IMR-90 (cell line): ENCODE data around the gene SPRED3. TPM values are rescaled to one million over a fixed set of nuclear protein-coding genes. Genes with fewer than 3 reads are reported as not detected.

ENCODE experiments used
- ATAC-seq: fragments of 200-7000 bp; cut with Tn5 transposase; 2 replicates; pipeline ENCODE4 v1.9.1; 2020; ENCODE audit warnings: low read depth, mild to moderate bottlenecking, moderate library complexity
- BruUV-seq: library from RNA; stranded (reverse); fragments of 400-500 nt; replicated peaks from 2 replicates; lab custom pipeline; 2021; lab: Mats Ljungman, UMichigan
- CTCF ChIA-PET: fragments of 300-600 bp; formaldehyde crosslinking; extraction: SDS; loops from one replicate; lab custom pipeline; 2021; ENCODE audit warnings: antibody characterized with exemption; lab: Yijun Ruan, JAX
- POLR2A ChIA-PET: fragments of 300-600 bp; sonication (Branson Sonifier 250); formaldehyde crosslinking; loops from one replicate; lab custom pipeline; 2022; ENCODE audit warnings: antibody characterized with exemption; ENCODE audit not compliant: unreplicated experiment; lab: Charles Lee
- DNase-seq: peaks from one replicate; pipeline ENCODE4 v3.0.0; 2013
- H2AFZ ChIP-seq: replicated peaks from 2 replicates; pipeline ENCODE3; 2013; ENCODE audit warnings: low read length, mild to moderate bottlenecking; ENCODE audit not compliant: poor library complexity
- H2AK5ac ChIP-seq: 2 replicates; pipeline ENCODE4 v1.6.1; 2013; ENCODE audit warnings: low read depth, low read length, inconsistent platforms
- H2AK9ac ChIP-seq: replicated peaks from 2 replicates; pipeline ENCODE3; 2013; ENCODE audit warnings: mild to moderate bottlenecking, low read depth, low read length, moderate library complexity; ENCODE audit not compliant: poor library complexity
- H2BK120ac ChIP-seq: 2 replicates; pipeline ENCODE4 v1.6.1; 2013; ENCODE audit warnings: low read depth, low read length, inconsistent platforms
- H2BK15ac ChIP-seq: 3 replicates; pipeline ENCODE4 v1.6.1; 2013; ENCODE audit warnings: low read depth, low read length, inconsistent platforms
- H2BK20ac ChIP-seq: 2 replicates; pipeline ENCODE4 v1.6.1; 2013; ENCODE audit warnings: low read depth, mild to moderate bottlenecking, inconsistent platforms, low read length, moderate library complexity
- H2BK5ac ChIP-seq: 2 replicates; pipeline ENCODE4 v1.6.1; 2013; ENCODE audit warnings: mild to moderate bottlenecking, low read depth, low read length, inconsistent platforms; ENCODE audit not compliant: poor library complexity, severe bottlenecking
- H3K14ac ChIP-seq: replicated peaks from 2 replicates; pipeline ENCODE4 v1.6.1; 2013; ENCODE audit warnings: low read depth, low read length, inconsistent platforms
- H3K18ac ChIP-seq: 2 replicates; pipeline ENCODE4 v1.6.1; 2013; ENCODE audit warnings: low read depth, low read length, control low read depth
- H3K23ac ChIP-seq: 2 replicates; pipeline ENCODE4 v1.6.1; 2013; ENCODE audit warnings: low read depth, low read length, inconsistent platforms
- H3K27ac ChIP-seq: 2 replicates; pipeline ENCODE4 v1.5.1; 2013; ENCODE audit warnings: mild to moderate bottlenecking, control low read depth, low read length; ENCODE audit not compliant: insufficient read depth
- H3K27me3 ChIP-seq: 2 replicates; pipeline ENCODE4 v1.6.1; 2013; ENCODE audit warnings: low read length; ENCODE audit not compliant: control insufficient read depth, insufficient read depth
- H3K36me3 ChIP-seq: 2 replicates; pipeline ENCODE4 v1.6.1; 2013; ENCODE audit warnings: low read length, mixed read lengths; ENCODE audit not compliant: control insufficient read depth, insufficient read depth
- H3K4ac ChIP-seq: 2 replicates; pipeline ENCODE4 v1.6.1; 2013; ENCODE audit warnings: low read depth, low read length, inconsistent platforms
- H3K4me1 ChIP-seq: 2 replicates; pipeline ENCODE4 v1.6.1; 2013; ENCODE audit warnings: low read length, mixed read lengths; ENCODE audit not compliant: control insufficient read depth, insufficient read depth
- H3K4me2 ChIP-seq: 2 replicates; pipeline ENCODE4 v1.6.1; 2013; ENCODE audit warnings: low read depth, mild to moderate bottlenecking, control low read depth, low read length, moderate library complexity
- H3K4me3 ChIP-seq: 2 replicates; pipeline ENCODE4 v1.5.1; 2013; ENCODE audit warnings: low read depth, mild to moderate bottlenecking, control low read depth, low read length, moderate library complexity; ENCODE audit not compliant: insufficient read depth
- H3K56ac ChIP-seq: 2 replicates; pipeline ENCODE4 v1.6.1; 2013; ENCODE audit warnings: low read length, inconsistent platforms; ENCODE audit not compliant: insufficient read depth; ENCODE audit errors: extremely low read depth
- H3K79me1 ChIP-seq, 2 experiments: 2 replicates each; pipeline ENCODE4 v1.6.1; 2013; ENCODE audit warnings: low read length in 2 of 2, inconsistent platforms in 1 of 2, low read depth in 1 of 2
- H3K9ac ChIP-seq: 2 replicates; pipeline ENCODE4 v1.6.1; 2013; ENCODE audit warnings: low read depth, low read length, control low read depth
- H3K9me1 ChIP-seq: 2 replicates; pipeline ENCODE4 v1.6.1; 2013; ENCODE audit warnings: low read length, inconsistent platforms; ENCODE audit not compliant: insufficient read depth
- H3K9me3 ChIP-seq: 2 replicates; pipeline ENCODE4 v1.6.1; 2013; ENCODE audit warnings: low read length; ENCODE audit not compliant: control insufficient read depth, insufficient read depth
- H4K20me1 ChIP-seq: 2 replicates; pipeline ENCODE4 v1.6.1; 2013; ENCODE audit warnings: low read length, inconsistent platforms; ENCODE audit not compliant: insufficient read depth
- H4K5ac ChIP-seq: 2 replicates; pipeline ENCODE4 v1.6.1; 2013; ENCODE audit warnings: mild to moderate bottlenecking, low read depth, low read length, control low read depth
- H4K8ac ChIP-seq, 2 experiments: 2 replicates each; pipeline ENCODE4 v1.6.1; 2013; ENCODE audit warnings: low read depth in 2 of 2, low read length in 2 of 2, control low read depth in 1 of 2, inconsistent platforms in 1 of 2
- H4K91ac ChIP-seq: 2 replicates; pipeline ENCODE4 v1.6.1; 2013; ENCODE audit warnings: low read depth, low read length, inconsistent platforms; ENCODE audit not compliant: insufficient read depth
- BHLHE40 ChIP-seq: fragments of 150-350 bp; IDR thresholded peaks from 2 replicates; pipeline ENCODE4 v1.6.1; 2016; ENCODE audit warnings: mild to moderate bottlenecking, low read depth, low read length
- CEBPB ChIP-seq: IDR thresholded peaks from 2 replicates; pipeline ENCODE4 v1.6.1; 2012; ENCODE audit warnings: low read depth, low read length, improper control_type of control experiment
- CHD1 ChIP-seq: IDR thresholded peaks from 2 replicates; pipeline ENCODE4 v1.6.1; 2012; ENCODE audit warnings: low read depth, low read length, improper control_type of control experiment
- FOS ChIP-seq: fragments of 150-350 bp; IDR thresholded peaks from 2 replicates; pipeline ENCODE4 v1.6.1; 2016; ENCODE audit warnings: low read depth, low read length
- MAFK ChIP-seq: IDR thresholded peaks from 2 replicates; pipeline ENCODE4 v1.6.1; 2012; ENCODE audit warnings: low read depth, low read length, improper control_type of control experiment
- MAZ ChIP-seq: IDR thresholded peaks from 2 replicates; pipeline ENCODE4 v1.6.1; 2012; ENCODE audit warnings: low read depth, mild to moderate bottlenecking, low read length, improper control_type of control experiment, moderate library complexity, borderline replicate concordance
- MXI1 ChIP-seq: IDR thresholded peaks from 2 replicates; pipeline ENCODE4 v1.6.1; 2012; ENCODE audit warnings: low read depth, mild to moderate bottlenecking, low read length, moderate library complexity, borderline replicate concordance
- NFE2L2 ChIP-seq: fragments of 150-350 bp; IDR thresholded peaks from 2 replicates; pipeline ENCODE4 v1.6.1; 2016; ENCODE audit warnings: low read depth, mild to moderate bottlenecking, low read length
- POLR2A ChIP-seq: IDR thresholded peaks from 2 replicates; pipeline ENCODE4 v1.6.1; 2012; ENCODE audit warnings: mild to moderate bottlenecking, low read depth, low read length
- RAD21 ChIP-seq: IDR thresholded peaks from 2 replicates; pipeline ENCODE4 v1.6.1; 2012; ENCODE audit warnings: low read length, improper control_type of control experiment
- RCOR1 ChIP-seq: IDR thresholded peaks from 2 replicates; pipeline ENCODE4 v1.6.1; 2012; ENCODE audit warnings: mild to moderate bottlenecking, low read length, improper control_type of control experiment; ENCODE audit not compliant: insufficient replicate concordance
- RFX5 ChIP-seq: IDR thresholded peaks from 2 replicates; pipeline ENCODE4 v1.8.0; 2012; ENCODE audit warnings: low read depth, mild to moderate bottlenecking, low read length, moderate library complexity
- SMC3 ChIP-seq: fragments of 150-350 bp; IDR thresholded peaks from 2 replicates; pipeline ENCODE4 v1.6.1; 2016; ENCODE audit warnings: low read depth, mild to moderate bottlenecking, antibody characterized with exemption, low read length, moderate library complexity
- WGBS, 2 experiments: methylation state at CpG; one replicate each; pipeline versions ENCODE4 v1.1.5 to v1.1.7; 2013; ENCODE audit warnings: missing lambda C conversion rate in 2 of 2; ENCODE audit not compliant: insufficient read length in 1 of 2; ENCODE audit errors: extremely low coverage in 2 of 2; 5-methylcytosine and 5-hydroxymethylcytosine counted together
- dilution Hi-C: fragments of 300-500 bp; cut with HindIII; formaldehyde crosslinking; loops from one replicate; pipeline ENCODE4 v1.14.3; 2018; ENCODE audit warnings: low sequenced_read_pairs; ENCODE audit not compliant: unreplicated experiment
- in situ Hi-C: fragments of 300-500 bp; cut with MboI; formaldehyde crosslinking; loops from 3 replicates; pipeline ENCODE4 v1.14.3; 2019; ENCODE audit warnings: low sequenced_read_pairs, inconsistent platforms, mixed read lengths
- intact Hi-C: fragments of 100-400 bp; cut with micrococcal nuclease; formaldehyde crosslinking; loops from 2 replicates; pipeline ENCODE4 v1.10.0; 2022
- polyA plus RNA-seq, 3 experiments: library from polyadenylated mRNA; depleted of rRNA; stranded (reverse); fragments of >200 nt; gene quantifications; 2 replicates each; pipeline ENCODE4 v1.2.3, GENCODE V29; 2012; ENCODE audit warnings: low replicate concordance in 1 of 3
- total RNA-seq: library from RNA; depleted of rRNA; stranded (reverse); fragments of >200 nt; gene quantifications from 2 replicates; pipeline ENCODE4 v1.2.3, GENCODE V29; 2012
- TF ChIP-seq, protein P1 (sequence below): conservative IDR thresholded peaks from 2 replicates; pipeline ENCODE4 v1.5.1; 2012; ENCODE audit warnings: mild to moderate bottlenecking, low read depth, low read length, improper control_type of control experiment
- TF ChIP-seq, protein P2 (sequence below): fragments of 150-350 bp; IDR thresholded peaks from 2 replicates; pipeline ENCODE4 v1.6.1; 2016; ENCODE audit warnings: low read depth, mild to moderate bottlenecking, low read length, moderate library complexity, borderline replicate concordance
- TF ChIP-seq, protein P3 (sequence below): fragments of 150-350 bp; IDR thresholded peaks from 2 replicates; pipeline ENCODE4 v1.6.1; 2017; ENCODE audit warnings: mild to moderate bottlenecking, antibody characterized with exemption, low read length, low read depth

The SPRED3 gene
- total and polyA plus RNA-seq, 2 of the 4 experiments (the other 2 are of a cell fraction) = 0.90 to 7.9 TPM

DNA sequence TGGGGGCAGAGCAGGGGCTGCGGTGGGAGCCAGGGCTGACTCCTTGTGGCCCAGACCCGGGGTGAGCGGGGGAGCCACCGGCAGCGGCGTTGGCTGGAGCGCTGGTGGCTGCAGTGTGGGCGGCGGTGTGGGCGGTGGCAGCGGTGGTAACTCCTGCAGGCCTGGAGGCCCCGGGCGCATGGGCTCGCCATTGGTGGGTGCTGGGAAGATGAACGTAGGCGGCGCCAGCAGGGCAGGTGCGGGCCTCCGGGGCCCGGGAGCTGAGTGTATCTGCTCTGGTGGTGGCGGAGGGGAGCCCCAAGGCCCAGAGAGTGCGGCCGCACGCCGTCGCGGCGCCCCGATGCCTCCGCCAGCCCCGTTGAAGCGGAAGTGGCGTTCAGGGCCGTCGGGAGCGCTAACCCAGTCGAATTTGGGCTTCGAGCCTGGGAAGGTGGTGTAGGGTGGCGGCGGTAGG, 2.7 kb upstream of the SPRED3 start:
- Histone ChIP-seq H3K27ac (no peak overlapping the region), H3K79me1 (peaks cover 13 to 54% of the 10 kb centered on the region in 2 experiments; a peak in 3 of 4 replicates), H4K20me1 (peaks cover 20% of the 10 kb centered on the region), H3K36me3 (peaks cover 35% of the 10 kb centered on the region), H3K4ac (no peak overlapping the region), H3K9me1 (peaks cover 12% of the 10 kb centered on the region), H3K4me2 (no peak overlapping the region), H2AK5ac (no peak overlapping the region), H4K91ac (no peak overlapping the region), H2BK15ac (no peak overlapping the region), H3K9me3 (no peaks in the 10 kb centered on the region), H3K27me3 (no peaks in the 10 kb centered on the region), H4K5ac (no peak overlapping the region), H2BK120ac (no peak overlapping the region), H3K14ac (no peak overlapping the region), H2BK5ac (no peak overlapping the region), H3K56ac (no peak overlapping the region), H2BK20ac (no peak overlapping the region), H3K9ac (no peak overlapping the region), H3K4me1 (peaks cover 2% of the 10 kb centered on the region), H3K18ac (no peak overlapping the region), H2AK9ac (no peak overlapping the region), H2AFZ (peak overlapping the region; percentile 38), H3K23ac (no peak overlapping the region), H3K4me3 (no peak overlapping the region), H4K8ac (no peak overlapping the region)
- dilution Hi-C loops (no loop called here), in situ Hi-C loops (no loop called here), intact Hi-C loops (loop anchor here (5.0 kb wide), 1 partner anchor 154 kb away; no protein-coding TSS in a partner anchor)
- DNase-seq (no peak), ATAC-seq (no peak)
- WGBS, 2 experiments = 64% methylated on average over 22 of the region's 40 CpGs; no CpG with 5 or more reads in 1 of the 2 experiments
- TF ChIP-seq, protein P1, sequence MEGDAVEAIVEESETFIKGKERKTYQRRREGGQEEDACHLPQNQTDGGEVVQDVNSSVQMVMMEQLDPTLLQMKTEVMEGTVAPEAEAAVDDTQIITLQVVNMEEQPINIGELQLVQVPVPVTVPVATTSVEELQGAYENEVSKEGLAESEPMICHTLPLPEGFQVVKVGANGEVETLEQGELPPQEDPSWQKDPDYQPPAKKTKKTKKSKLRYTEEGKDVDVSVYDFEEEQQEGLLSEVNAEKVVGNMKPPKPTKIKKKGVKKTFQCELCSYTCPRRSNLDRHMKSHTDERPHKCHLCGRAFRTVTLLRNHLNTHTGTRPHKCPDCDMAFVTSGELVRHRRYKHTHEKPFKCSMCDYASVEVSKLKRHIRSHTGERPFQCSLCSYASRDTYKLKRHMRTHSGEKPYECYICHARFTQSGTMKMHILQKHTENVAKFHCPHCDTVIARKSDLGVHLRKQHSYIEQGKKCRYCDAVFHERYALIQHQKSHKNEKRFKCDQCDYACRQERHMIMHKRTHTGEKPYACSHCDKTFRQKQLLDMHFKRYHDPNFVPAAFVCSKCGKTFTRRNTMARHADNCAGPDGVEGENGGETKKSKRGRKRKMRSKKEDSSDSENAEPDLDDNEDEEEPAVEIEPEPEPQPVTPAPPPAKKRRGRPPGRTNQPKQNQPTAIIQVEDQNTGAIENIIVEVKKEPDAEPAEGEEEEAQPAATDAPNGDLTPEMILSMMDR = no peak
- TF ChIP-seq CEBPB = no peak
- TF ChIP-seq RCOR1 = no peak
- no peak for TF ChIP-seq POLR2A
- no peak for TF ChIP-seq FOS
- no peak for TF ChIP-seq MXI1
- no peak for TF ChIP-seq NFE2L2
- TF ChIP-seq, protein P2, sequence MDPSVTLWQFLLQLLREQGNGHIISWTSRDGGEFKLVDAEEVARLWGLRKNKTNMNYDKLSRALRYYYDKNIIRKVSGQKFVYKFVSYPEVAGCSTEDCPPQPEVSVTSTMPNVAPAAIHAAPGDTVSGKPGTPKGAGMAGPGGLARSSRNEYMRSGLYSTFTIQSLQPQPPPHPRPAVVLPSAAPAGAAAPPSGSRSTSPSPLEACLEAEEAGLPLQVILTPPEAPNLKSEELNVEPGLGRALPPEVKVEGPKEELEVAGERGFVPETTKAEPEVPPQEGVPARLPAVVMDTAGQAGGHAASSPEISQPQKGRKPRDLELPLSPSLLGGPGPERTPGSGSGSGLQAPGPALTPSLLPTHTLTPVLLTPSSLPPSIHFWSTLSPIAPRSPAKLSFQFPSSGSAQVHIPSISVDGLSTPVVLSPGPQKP = no peak
- TF ChIP-seq SMC3 = no peak
- TF ChIP-seq MAFK = no peak
- TF ChIP-seq CHD1 = no peak
- no peak for TF ChIP-seq RFX5
- no peak for TF ChIP-seq BHLHE40
- TF ChIP-seq RAD21 = no peak
- TF ChIP-seq, protein P3, sequence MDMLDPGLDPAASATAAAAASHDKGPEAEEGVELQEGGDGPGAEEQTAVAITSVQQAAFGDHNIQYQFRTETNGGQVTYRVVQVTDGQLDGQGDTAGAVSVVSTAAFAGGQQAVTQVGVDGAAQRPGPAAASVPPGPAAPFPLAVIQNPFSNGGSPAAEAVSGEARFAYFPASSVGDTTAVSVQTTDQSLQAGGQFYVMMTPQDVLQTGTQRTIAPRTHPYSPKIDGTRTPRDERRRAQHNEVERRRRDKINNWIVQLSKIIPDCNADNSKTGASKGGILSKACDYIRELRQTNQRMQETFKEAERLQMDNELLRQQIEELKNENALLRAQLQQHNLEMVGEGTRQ = no peak
- TF ChIP-seq MAZ = no peak
- ChIA-PET CTCF (no interaction called here), POLR2A (no interaction called here)
- no TSS peak for BruUV-seq
